Measurements from ENCODE around the gene SOX15. TPM values are rescaled to one million over a fixed set of nuclear protein-coding genes. Genes with fewer than 3 reads are reported as not detected.

The SOX15 gene
- total and polyA plus RNA-seq, 2 of the 4 experiments (the other 2 are of a cell fraction): 0.18 to 0.62 TPM

DNA sequence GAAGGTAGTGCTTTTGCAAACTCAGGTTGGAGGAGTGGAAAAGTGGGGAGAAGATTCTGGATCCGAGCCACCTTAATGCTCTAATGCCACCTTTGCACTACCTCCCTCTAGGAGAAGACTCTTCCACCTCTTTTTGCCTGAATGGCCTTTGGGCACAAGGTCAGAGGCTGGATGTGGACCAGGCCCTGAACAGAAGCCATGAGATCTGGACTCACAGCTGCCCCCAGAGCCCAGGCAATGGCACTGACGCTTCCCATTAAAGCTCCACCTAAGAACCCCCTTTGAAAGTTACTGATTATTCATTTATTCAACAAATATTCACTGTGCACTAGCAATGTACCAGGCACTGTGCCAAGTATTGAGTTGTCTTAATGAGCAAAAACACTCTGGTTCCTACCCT lies 43.2 kb upstream of the SOX15 start:
- no peak overlapping the region for H3K4me3 ChIP-seq (ENCODE audit: insufficient read depth, low read depth, low read length)
- in situ Hi-C loops (cut with MboI; ENCODE audit: low sequenced_read_pairs) (no loop called here), intact Hi-C loops (cut with micrococcal nuclease) (no loop called here), dilution Hi-C loops (cut with HindIII; ENCODE audit: low sequenced_read_pairs, unreplicated experiment) (no loop called here)
- no peak overlapping the region for H2BK5ac ChIP-seq (ENCODE audit: low read depth, low read length, poor library complexity, severe bottlenecking)
- H3K9me3 ChIP-seq (ENCODE audit: control insufficient read depth, insufficient read depth, low read length): no peaks in the 10 kb centered on the region
- no CpG with 5 or more reads among the region's 2 CpGs for WGBS, 2 experiments (ENCODE audit: extremely low coverage in 2 of 2, insufficient read length in 1 of 2)
- no peak overlapping the region for H3K4me2 ChIP-seq (ENCODE audit: low read depth, low read length)
- H2AK9ac ChIP-seq (replicated peaks; ENCODE audit: low read depth, low read length, poor library complexity): no peak overlapping the region
- H3K4ac ChIP-seq (ENCODE audit: low read depth, low read length): no peak overlapping the region
- H3K27me3 ChIP-seq (ENCODE audit: control insufficient read depth, insufficient read depth, low read length): peaks cover 4% of the 10 kb centered on the region; the same call in 1 of the 2 replicates
- H2AK5ac ChIP-seq (ENCODE audit: low read depth, low read length): no peak overlapping the region
- H4K5ac ChIP-seq (ENCODE audit: low read depth, low read length): no peak overlapping the region
- ChIA-PET CTCF (interaction anchor here (0.5 to 5.3 kb wide), 8 partner anchors 9 to 427 kb away, joined by 3 to 27 read pairs (median 4); partner anchors contain the start of genes TP53 and WRAP53), POLR2A (ENCODE audit: unreplicated experiment) (no interaction called here)
- H3K23ac ChIP-seq (ENCODE audit: low read depth, low read length): no peak overlapping the region
- H4K8ac ChIP-seq (ENCODE audit: low read depth in 2 of 2, low read length in 2 of 2): no peak overlapping the region
- TF ChIP-seq, protein P1, sequence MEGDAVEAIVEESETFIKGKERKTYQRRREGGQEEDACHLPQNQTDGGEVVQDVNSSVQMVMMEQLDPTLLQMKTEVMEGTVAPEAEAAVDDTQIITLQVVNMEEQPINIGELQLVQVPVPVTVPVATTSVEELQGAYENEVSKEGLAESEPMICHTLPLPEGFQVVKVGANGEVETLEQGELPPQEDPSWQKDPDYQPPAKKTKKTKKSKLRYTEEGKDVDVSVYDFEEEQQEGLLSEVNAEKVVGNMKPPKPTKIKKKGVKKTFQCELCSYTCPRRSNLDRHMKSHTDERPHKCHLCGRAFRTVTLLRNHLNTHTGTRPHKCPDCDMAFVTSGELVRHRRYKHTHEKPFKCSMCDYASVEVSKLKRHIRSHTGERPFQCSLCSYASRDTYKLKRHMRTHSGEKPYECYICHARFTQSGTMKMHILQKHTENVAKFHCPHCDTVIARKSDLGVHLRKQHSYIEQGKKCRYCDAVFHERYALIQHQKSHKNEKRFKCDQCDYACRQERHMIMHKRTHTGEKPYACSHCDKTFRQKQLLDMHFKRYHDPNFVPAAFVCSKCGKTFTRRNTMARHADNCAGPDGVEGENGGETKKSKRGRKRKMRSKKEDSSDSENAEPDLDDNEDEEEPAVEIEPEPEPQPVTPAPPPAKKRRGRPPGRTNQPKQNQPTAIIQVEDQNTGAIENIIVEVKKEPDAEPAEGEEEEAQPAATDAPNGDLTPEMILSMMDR (conservative IDR thresholded peaks at IDR 0.05; ENCODE audit: low read depth, low read length): no peak
- TF ChIP-seq MAFK (IDR thresholded peaks at IDR 0.05; ENCODE audit: low read depth, low read length) (no peak), SMC3 (IDR thresholded peaks at IDR 0.05; ENCODE audit: low read depth, low read length) (no peak), MXI1 (IDR thresholded peaks at IDR 0.05; ENCODE audit: borderline replicate concordance, low read depth, low read length) (no peak), NFE2L2 (IDR thresholded peaks at IDR 0.05; ENCODE audit: low read depth, low read length) (no peak), RCOR1 (IDR thresholded peaks at IDR 0.05; ENCODE audit: insufficient replicate concordance, low read length) (no peak), CEBPB (IDR thresholded peaks at IDR 0.05; ENCODE audit: low read depth, low read length) (no peak), FOS (IDR thresholded peaks at IDR 0.05; ENCODE audit: low read depth, low read length) (no peak), RAD21 (IDR thresholded peaks at IDR 0.05; ENCODE audit: low read length) (no peak), POLR2A (IDR thresholded peaks at IDR 0.05; ENCODE audit: low read depth, low read length) (no peak), RFX5 (IDR thresholded peaks at IDR 0.05; ENCODE audit: low read depth, low read length) (no peak), CHD1 (IDR thresholded peaks at IDR 0.05; ENCODE audit: low read depth, low read length) (no peak), BHLHE40 (IDR thresholded peaks at IDR 0.05; ENCODE audit: low read depth, low read length) (no peak), USF2 (IDR thresholded peaks at IDR 0.05; ENCODE audit: low read depth, low read length) (no peak), MAZ (IDR thresholded peaks at IDR 0.05; ENCODE audit: borderline replicate concordance, low read depth, low read length) (no peak)
- TF ChIP-seq, protein P2, sequence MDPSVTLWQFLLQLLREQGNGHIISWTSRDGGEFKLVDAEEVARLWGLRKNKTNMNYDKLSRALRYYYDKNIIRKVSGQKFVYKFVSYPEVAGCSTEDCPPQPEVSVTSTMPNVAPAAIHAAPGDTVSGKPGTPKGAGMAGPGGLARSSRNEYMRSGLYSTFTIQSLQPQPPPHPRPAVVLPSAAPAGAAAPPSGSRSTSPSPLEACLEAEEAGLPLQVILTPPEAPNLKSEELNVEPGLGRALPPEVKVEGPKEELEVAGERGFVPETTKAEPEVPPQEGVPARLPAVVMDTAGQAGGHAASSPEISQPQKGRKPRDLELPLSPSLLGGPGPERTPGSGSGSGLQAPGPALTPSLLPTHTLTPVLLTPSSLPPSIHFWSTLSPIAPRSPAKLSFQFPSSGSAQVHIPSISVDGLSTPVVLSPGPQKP (IDR thresholded peaks at IDR 0.05; ENCODE audit: borderline replicate concordance, low read depth, low read length): no peak
- no peak overlapping the region for H2AFZ ChIP-seq (replicated peaks; ENCODE audit: low read length, poor library complexity)
- H2BK20ac ChIP-seq (ENCODE audit: low read depth, low read length): no peak overlapping the region
- H3K56ac ChIP-seq (ENCODE audit: extremely low read depth, insufficient read depth, low read length): no peak overlapping the region
- no peak overlapping the region for H3K27ac ChIP-seq (ENCODE audit: insufficient read depth, low read length)
- DNase-seq: no peak
- no peak overlapping the region for H4K91ac ChIP-seq (ENCODE audit: insufficient read depth, low read depth, low read length)
- H3K36me3 ChIP-seq (ENCODE audit: control insufficient read depth, insufficient read depth, low read length): no peaks in the 10 kb centered on the region
- no peak for ATAC-seq (ENCODE audit: low read depth)
- no peak overlapping the region for H2BK15ac ChIP-seq (ENCODE audit: low read depth, low read length)
- no peaks in the 10 kb centered on the region for H4K20me1 ChIP-seq (ENCODE audit: insufficient read depth, low read length)
- H3K9ac ChIP-seq (ENCODE audit: low read depth, low read length): no peak overlapping the region
- H3K79me1 ChIP-seq (ENCODE audit: low read depth in 1 of 2, low read length in 2 of 2): no peaks in the 10 kb centered on the region
- no peak overlapping the region for H2BK120ac ChIP-seq (ENCODE audit: low read depth, low read length)
- H3K18ac ChIP-seq (ENCODE audit: low read depth, low read length): no peak overlapping the region
- H3K14ac ChIP-seq (replicated peaks; ENCODE audit: low read depth, low read length): no peak overlapping the region
- H3K4me1 ChIP-seq (ENCODE audit: control insufficient read depth, insufficient read depth, low read length): no peaks in the 10 kb centered on the region
- BruUV-seq (replicated peaks): no TSS peak
- H3K9me1 ChIP-seq (ENCODE audit: insufficient read depth, low read length): no peaks in the 10 kb centered on the region
